Measurements from ENCODE around the gene UBE4B.

DNA sequence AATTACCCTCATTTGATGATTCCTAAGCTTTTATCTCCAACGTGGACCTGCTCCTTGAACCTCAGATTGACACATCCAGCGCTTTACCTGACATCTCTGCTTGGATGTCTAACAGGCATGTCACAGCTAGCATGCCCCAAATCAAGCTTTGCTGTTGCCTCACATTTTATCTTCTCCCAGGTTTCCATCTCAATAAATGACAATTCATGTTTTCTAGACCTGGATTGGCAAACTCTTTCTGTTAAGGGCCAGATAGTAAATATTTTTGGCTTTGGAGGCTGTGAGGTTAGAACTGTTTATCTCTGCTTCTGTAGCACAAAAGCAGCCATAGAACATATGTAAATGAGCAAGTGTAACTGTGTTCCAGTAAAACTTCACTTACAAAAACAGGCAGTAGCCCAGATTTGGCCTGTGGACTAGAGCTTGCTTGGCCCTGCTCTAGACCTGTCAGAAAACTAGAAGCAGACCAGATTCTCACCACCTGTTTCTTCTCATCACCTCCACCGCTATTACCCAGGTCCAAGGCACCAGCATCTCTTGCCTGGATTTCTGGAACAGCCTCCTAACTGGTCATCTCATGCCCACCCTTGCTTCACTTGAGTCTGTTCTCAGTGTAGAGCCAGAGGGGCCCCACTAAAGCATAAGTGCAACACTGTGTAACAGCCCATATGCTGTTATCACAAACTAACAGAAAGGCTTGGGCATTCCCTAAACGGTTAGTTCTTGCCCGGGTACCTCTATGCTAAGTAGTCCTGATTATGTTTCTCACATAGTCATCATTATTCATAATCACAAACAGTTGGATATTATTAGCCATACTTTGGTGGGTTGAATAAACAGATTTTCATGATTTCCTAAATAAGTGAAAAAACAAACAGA, 42.3 kb downstream of the UBE4B start:
- TF ChIP-seq CTCF (conservative IDR thresholded peaks at IDR 0.05) (no peak), ZFX (IDR thresholded peaks at IDR 0.05) (no peak)
